ENCODE results near the gene SORCS3.

Gene SORCS3

GRCh38 chr10:105024184-105024583, 383.1 kb downstream of the SORCS3 start:
- no peak overlapping the region for H2AFZ ChIP-seq (ENCODE audit: low read length)
- no peak overlapping the region for H3K9ac ChIP-seq (ENCODE audit: low read depth, low read length, poor library complexity, severe bottlenecking)
- no peak overlapping the region for H3K4me2 ChIP-seq (ENCODE audit: low read depth, low read length, poor library complexity, severe bottlenecking)
- no peaks in the 10 kb centered on the region for H3F3A ChIP-seq (ENCODE audit: low read depth)
- no peaks in the 10 kb centered on the region for H3K79me2 ChIP-seq (ENCODE audit: insufficient read depth, low read length)
- no peaks in the 10 kb centered on the region for H3K27me3 ChIP-seq (ENCODE audit: insufficient read depth, low read length, poor library complexity, severe bottlenecking)
- TF ChIP-seq CTCF (conservative IDR thresholded peaks at IDR 0.05; ENCODE audit: low read length) (no peak), EZH2phosphoT487 (IDR thresholded peaks at IDR 0.05; ENCODE audit: borderline replicate concordance) (no peak)
- H3K4me3 ChIP-seq (ENCODE audit: low read length, poor library complexity, severe bottlenecking), result no peak overlapping the region
- H3K9me2 ChIP-seq (replicated peaks; ENCODE audit: low read depth, low read length), result no peaks in the 10 kb centered on the region
- no peaks in the 10 kb centered on the region for H4K20me1 ChIP-seq (ENCODE audit: insufficient read depth, low read length, poor library complexity, severe bottlenecking)
- no peaks in the 10 kb centered on the region for H3K36me3 ChIP-seq (ENCODE audit: insufficient read depth, low read length)
- H3K4me1 ChIP-seq (ENCODE audit: insufficient read depth, low read length, poor library complexity, severe bottlenecking), result no peaks in the 10 kb centered on the region
- no peaks in the 10 kb centered on the region for H3K9me3 ChIP-seq (ENCODE audit: insufficient read depth, low read depth, low read length)

- Histone ChIP-seq H3K9ac (ENCODE audit: low read depth, low read length, poor library complexity, severe bottlenecking) (no peak overlapping the region), H3K9me3 (ENCODE audit: insufficient read depth, low read depth, low read length) (no peaks in the 10 kb centered on the region), H2AFZ (ENCODE audit: low read length) (no peak overlapping the region), H4K20me1 (ENCODE audit: insufficient read depth, low read length, poor library complexity, severe bottlenecking) (no peaks in the 10 kb centered on the region), H3K9me2 (replicated peaks; ENCODE audit: low read depth, low read length) (no peaks in the 10 kb centered on the region), H3K36me3 (ENCODE audit: insufficient read depth, low read length) (no peaks in the 10 kb centered on the region), H3F3A (ENCODE audit: low read depth) (no peaks in the 10 kb centered on the region), H3K4me3 (ENCODE audit: low read length, poor library complexity, severe bottlenecking) (no peak overlapping the region), H3K79me2 (ENCODE audit: insufficient read depth, low read length) (no peaks in the 10 kb centered on the region), H3K4me2 (ENCODE audit: low read depth, low read length, poor library complexity, severe bottlenecking) (no peak overlapping the region), H3K27me3 (ENCODE audit: insufficient read depth, low read length, poor library complexity, severe bottlenecking) (no peaks in the 10 kb centered on the region), H3K4me1 (ENCODE audit: insufficient read depth, low read length, poor library complexity, severe bottlenecking) (no peaks in the 10 kb centered on the region)
- no peak for TF ChIP-seq EZH2phosphoT487 (IDR thresholded peaks at IDR 0.05; ENCODE audit: borderline replicate concordance)
- TF ChIP-seq CTCF (conservative IDR thresholded peaks at IDR 0.05; ENCODE audit: low read length), result no peak
Measured at GRCh38 chr10:105025092-105025491, 384.0 kb downstream of the SORCS3 start.

GRCh38 chr10:105026566-105026965, 385.5 kb downstream of the SORCS3 start:
- Histone ChIP-seq H3K9ac (ENCODE audit: low read depth, low read length, poor library complexity, severe bottlenecking) (no peak overlapping the region), H3K4me2 (ENCODE audit: low read depth, low read length, poor library complexity, severe bottlenecking) (no peak overlapping the region), H3K27me3 (ENCODE audit: insufficient read depth, low read length, poor library complexity, severe bottlenecking) (no peaks in the 10 kb centered on the region), H3K9me2 (replicated peaks; ENCODE audit: low read depth, low read length) (no peaks in the 10 kb centered on the region), H3K4me3 (ENCODE audit: low read length, poor library complexity, severe bottlenecking) (no peak overlapping the region), H3K79me2 (ENCODE audit: insufficient read depth, low read length) (no peaks in the 10 kb centered on the region), H3F3A (ENCODE audit: low read depth) (no peaks in the 10 kb centered on the region), H3K4me1 (ENCODE audit: insufficient read depth, low read length, poor library complexity, severe bottlenecking) (no peaks in the 10 kb centered on the region), H2AFZ (ENCODE audit: low read length) (no peak overlapping the region), H3K36me3 (ENCODE audit: insufficient read depth, low read length) (no peaks in the 10 kb centered on the region), H4K20me1 (ENCODE audit: insufficient read depth, low read length, poor library complexity, severe bottlenecking) (no peaks in the 10 kb centered on the region), H3K9me3 (ENCODE audit: insufficient read depth, low read depth, low read length) (no peaks in the 10 kb centered on the region)
- no peak for TF ChIP-seq CTCF (conservative IDR thresholded peaks at IDR 0.05; ENCODE audit: low read length)

Measured in Loucy (cell line).